Measurements from ENCODE around the gene FHDC1.

Gene FHDC1

GRCh38 chr4:153025406-153025805 lies 89.3 kb downstream of the FHDC1 start:
- no peak overlapping the region for H3K27ac ChIP-seq
- CTCF ChIA-PET: no interaction called here
- TF ChIP-seq, protein P1, sequence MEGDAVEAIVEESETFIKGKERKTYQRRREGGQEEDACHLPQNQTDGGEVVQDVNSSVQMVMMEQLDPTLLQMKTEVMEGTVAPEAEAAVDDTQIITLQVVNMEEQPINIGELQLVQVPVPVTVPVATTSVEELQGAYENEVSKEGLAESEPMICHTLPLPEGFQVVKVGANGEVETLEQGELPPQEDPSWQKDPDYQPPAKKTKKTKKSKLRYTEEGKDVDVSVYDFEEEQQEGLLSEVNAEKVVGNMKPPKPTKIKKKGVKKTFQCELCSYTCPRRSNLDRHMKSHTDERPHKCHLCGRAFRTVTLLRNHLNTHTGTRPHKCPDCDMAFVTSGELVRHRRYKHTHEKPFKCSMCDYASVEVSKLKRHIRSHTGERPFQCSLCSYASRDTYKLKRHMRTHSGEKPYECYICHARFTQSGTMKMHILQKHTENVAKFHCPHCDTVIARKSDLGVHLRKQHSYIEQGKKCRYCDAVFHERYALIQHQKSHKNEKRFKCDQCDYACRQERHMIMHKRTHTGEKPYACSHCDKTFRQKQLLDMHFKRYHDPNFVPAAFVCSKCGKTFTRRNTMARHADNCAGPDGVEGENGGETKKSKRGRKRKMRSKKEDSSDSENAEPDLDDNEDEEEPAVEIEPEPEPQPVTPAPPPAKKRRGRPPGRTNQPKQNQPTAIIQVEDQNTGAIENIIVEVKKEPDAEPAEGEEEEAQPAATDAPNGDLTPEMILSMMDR (conservative IDR thresholded peaks at IDR 0.05; ENCODE audit: low read depth): no peak
- POLR2A ChIA-PET (ENCODE audit: low non-redundant PET): no interaction called here
- no peak for DNase-seq (ENCODE audit: low spot score)

- no peak for DNase-seq (ENCODE audit: low spot score)
- CTCF ChIA-PET: no interaction called here
- H3K27ac ChIP-seq: no peak overlapping the region
- POLR2A ChIA-PET (ENCODE audit: low non-redundant PET): no interaction called here
- TF ChIP-seq, protein P1 (conservative IDR thresholded peaks at IDR 0.05; ENCODE audit: low read depth): no peak
Measured at GRCh38 chr4:153026591-153027346, 90.6 kb downstream of the FHDC1 start.

DNA sequence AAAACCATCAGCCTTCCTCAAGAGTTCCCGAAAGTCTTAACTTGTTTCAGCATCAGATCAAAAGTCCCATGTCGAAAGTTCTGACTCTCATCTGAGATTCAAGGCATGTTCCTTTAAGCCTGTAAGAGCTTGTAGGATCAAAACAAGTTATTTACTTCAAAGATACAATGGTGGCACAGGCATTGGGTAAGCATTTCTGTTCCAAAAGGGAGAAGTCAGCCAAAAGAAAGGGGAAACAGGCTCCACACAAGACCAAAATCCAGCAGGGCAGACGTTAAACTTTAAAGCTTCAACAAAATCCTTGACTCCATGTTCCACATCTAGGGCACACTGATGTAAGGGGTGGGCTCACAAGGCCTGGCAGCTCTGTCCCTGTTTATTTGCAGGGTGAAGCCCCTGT lies 91.7 kb downstream of the FHDC1 start:
- TF ChIP-seq, protein P1 (conservative IDR thresholded peaks at IDR 0.05; ENCODE audit: low read depth): no peak
- no peak overlapping the region for H3K27ac ChIP-seq
- DNase-seq (ENCODE audit: low spot score): no peak
- ChIA-PET CTCF (interaction anchor here (0.6 kb wide), 1 partner anchor 505 kb away, joined by 4 read pairs; no protein-coding TSS in a partner anchor), POLR2A (ENCODE audit: low non-redundant PET) (no interaction called here)

DNA sequence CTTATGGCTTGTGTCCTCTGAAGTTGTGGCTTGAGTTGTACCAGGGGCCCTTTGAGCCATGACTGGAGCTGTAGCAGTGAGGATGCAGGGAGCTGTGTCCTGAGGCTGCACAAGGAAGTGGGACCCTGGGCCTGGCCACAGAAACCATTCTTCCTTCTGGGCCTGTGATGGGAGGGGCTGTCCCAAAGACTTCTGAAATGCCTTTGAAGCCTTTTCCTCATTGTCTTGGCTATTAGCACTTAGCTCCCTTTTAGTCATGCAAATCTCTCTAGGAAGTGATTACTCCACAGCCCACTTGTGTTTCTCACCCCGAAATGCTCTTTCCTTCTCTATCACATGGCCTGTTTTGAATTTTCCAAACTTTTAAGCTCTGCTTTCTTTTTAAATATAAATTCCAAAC lies 92.4 kb downstream of the FHDC1 start:
- ChIA-PET POLR2A (ENCODE audit: low non-redundant PET) (no interaction called here), CTCF (no interaction called here)
- DNase-seq (ENCODE audit: low spot score): no peak
- no peak overlapping the region for H3K27ac ChIP-seq
- TF ChIP-seq, protein P1 (conservative IDR thresholded peaks at IDR 0.05; ENCODE audit: low read depth): no peak
